Lower leg skin (tissue), 4 donors: ENCODE results near the gene TMEM242. TPM values are rescaled to one million over a fixed set of nuclear protein-coding genes. Genes with fewer than 3 reads are reported as not detected.

Source experiments
- DNase-seq, 2 donors: peaks; one replicate each; pipeline ENCODE4 v3.0.0-alpha.2; 2019; ENCODE audit warnings: low spot score in 2 of 2
- H3K4me3 ChIP-seq: fragments of 200-600 bp; sonication (generic); 2 replicates; pipeline ENCODE4 v1.5.1; 2017; ENCODE audit warnings: mild to moderate bottlenecking, low read depth; ENCODE audit not compliant: poor library complexity, severe bottlenecking
- CTCF ChIP-seq, 3 donors: fragments of 450-650 bp; IDR thresholded peaks; one replicate each; pipeline ENCODE4 v1.5.1; 2016; ENCODE audit warnings: antibody characterized with exemption in 3 of 3, mild to moderate bottlenecking in 3 of 3, moderate library complexity in 2 of 3
- POLR2A ChIP-seq, 2 donors: fragments of 450-650 bp; IDR thresholded peaks; one replicate each; pipeline ENCODE4 v1.6.1; 2016 to 2017; ENCODE audit warnings: antibody characterized with exemption in 2 of 2, mild to moderate bottlenecking in 1 of 2, moderate library complexity in 1 of 2
- WGBS, 2 donors: methylation state at CpG; one replicate each; pipeline ENCODE4 v1.1.5; 2018; 5-methylcytosine and 5-hydroxymethylcytosine counted together
- intact Hi-C: fragments of 100-400 bp; cut with DNase I; formaldehyde crosslinking; loops from one replicate; pipeline ENCODE4 v1.15.0; 2023; ENCODE audit warnings: low total_unique reads
- total RNA-seq, 4 donors: library from RNA; depleted of rRNA; stranded (reverse); fragments of >200 nt; gene quantifications; one replicate each; pipeline ENCODE4 v1.1.0, GENCODE V29; 2016

The TMEM242 gene
- total RNA-seq, 4 donors from 2014 or later = 4.5 to 6.7 (median 4.8) TPM

GRCh38 chr6:157264701-157265100 lies 58.6 kb downstream of the TMEM242 start:
- 97% methylated on average over 13 of the region's 13 CpGs for WGBS, 2 donors
- DNase-seq = no peak
- TF ChIP-seq POLR2A (IDR thresholded peaks at IDR 0.05) = no peak
- TF ChIP-seq CTCF (IDR thresholded peaks at IDR 0.05) = no peak
- intact Hi-C loops = no loop called here
- H3K4me3 ChIP-seq = no peak overlapping the region

GRCh38 chr6:157263881-157264397 lies 59.4 kb downstream of the TMEM242 start:
- H3K4me3 ChIP-seq = no peak overlapping the region
- no peak for TF ChIP-seq CTCF (IDR thresholded peaks at IDR 0.05)
- no peak for TF ChIP-seq POLR2A (IDR thresholded peaks at IDR 0.05)
- WGBS, 2 donors = 78 to 85% methylated on average over 3 of the region's 3 CpGs
- intact Hi-C loops = no loop called here
- DNase-seq = no peak

GRCh38 chr6:157263146-157263545 lies 60.2 kb downstream of the TMEM242 start:
- TF ChIP-seq POLR2A (IDR thresholded peaks at IDR 0.05) = no peak
- TF ChIP-seq CTCF (IDR thresholded peaks at IDR 0.05) = no peak
- no peak overlapping the region for H3K4me3 ChIP-seq
- WGBS, 2 donors = 73 to 86% methylated on average over 5 of the region's 5 CpGs
- DNase-seq = no peak
- intact Hi-C loops = no loop called here

GRCh38 chr6:157261606-157262005 lies 61.7 kb downstream of the TMEM242 start:
- intact Hi-C loops = no loop called here
- no peak for TF ChIP-seq POLR2A (IDR thresholded peaks at IDR 0.05)
- TF ChIP-seq CTCF (IDR thresholded peaks at IDR 0.05) = no peak
- H3K4me3 ChIP-seq = no peak overlapping the region
- no peak for DNase-seq
- 97 to 98% methylated on average over 9 of the region's 9 CpGs for WGBS, 2 donors

GRCh38 chr6:157260735-157261410 lies 62.4 kb downstream of the TMEM242 start:
- WGBS, 2 donors = 53 to 55% methylated on average over 16 of the region's 16 CpGs
- no peak for TF ChIP-seq POLR2A (IDR thresholded peaks at IDR 0.05)
- TF ChIP-seq CTCF (IDR thresholded peaks at IDR 0.05) = no peak
- H3K4me3 ChIP-seq = no peak overlapping the region
- DNase-seq = peak in 1 of 2 donors; percentile 52
- intact Hi-C loops = no loop called here

GRCh38 chr6:157259443-157259842 lies 63.9 kb downstream of the TMEM242 start:
- no peak for DNase-seq
- H3K4me3 ChIP-seq = no peak overlapping the region
- 92 to 93% methylated on average over 9 of the region's 9 CpGs for WGBS, 2 donors
- intact Hi-C loops = no loop called here
- TF ChIP-seq CTCF (IDR thresholded peaks at IDR 0.05) (no peak), POLR2A (IDR thresholded peaks at IDR 0.05) (no peak)
